ENCODE data around the gene SKIC8. TPM values are rescaled to one million over a fixed set of nuclear protein-coding genes. Genes with fewer than 3 reads are reported as not detected.

Gene SKIC8
- total and polyA plus RNA-seq, 2 of the 13 experiments (the other 11 are each of a cell fraction or from before 2014, with no cell fraction given) = 69.5 to 70.6 TPM

DNA sequence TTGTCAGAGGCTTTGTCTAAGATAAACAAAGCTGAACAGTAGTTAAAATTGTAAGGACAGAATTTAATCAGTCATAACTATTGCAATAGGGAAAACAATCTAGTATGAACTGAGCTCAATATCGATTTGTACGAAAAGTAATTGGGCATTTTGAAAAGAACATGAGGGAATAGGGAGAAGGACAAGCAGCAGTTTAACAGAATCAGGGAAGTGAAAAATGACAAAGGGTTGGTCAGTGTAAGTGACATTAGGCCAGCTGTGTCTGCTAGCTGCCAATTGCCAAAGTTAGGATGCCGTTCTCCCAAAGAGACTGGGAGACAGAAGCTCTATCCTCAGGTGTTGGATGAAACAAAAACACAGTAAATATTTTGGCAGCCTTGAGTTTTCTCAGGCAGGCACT, 38.3 kb downstream of the SKIC8 start:
- ATAC-seq = no peak
- Histone ChIP-seq H3K4me2 (ENCODE audit: low read depth, low read length) (no peak overlapping the region), H3K79me2 (ENCODE audit: insufficient read depth, low read length) (no peaks in the 10 kb centered on the region), H4K20me1 (ENCODE audit: insufficient read depth, low read length) (no peaks in the 10 kb centered on the region), H3K9ac (ENCODE audit: insufficient read depth, low read depth, low read length) (no peak overlapping the region), H3K36me3 (replicated peaks in 1 of 2; ENCODE audit: control insufficient read depth in 1 of 2, insufficient read depth in 2 of 2, low read length in 2 of 2) (no peaks in the 10 kb centered on the region), H2AFZ (ENCODE audit: low read length) (no peak overlapping the region), H3K27me3 (ENCODE audit: control insufficient read depth in 1 of 2, insufficient read depth in 2 of 2, low read length in 2 of 2) (peaks cover 0 to 15% of the 10 kb centered on the region in 2 experiments; a peak in 1 of 5 replicates), H3K4me1 (ENCODE audit: insufficient read depth, low read length) (no peaks in the 10 kb centered on the region), H3K27ac (ENCODE audit: extremely low read length, insufficient read depth, low read length) (no peak overlapping the region), H3K4me3 (replicated peaks in 1 of 3; ENCODE audit: insufficient read depth in 1 of 3, low read depth in 2 of 3, low read length in 3 of 3) (no peak overlapping the region), H3K9me3 (ENCODE audit: low read length) (no peaks in the 10 kb centered on the region)
- in situ Hi-C loops (cut with HindIII; ENCODE audit: extremely low pct_ligation_motif_present, low pct_unique_long_range_greater_than_20kb) = no loop called here
- WGBS (ENCODE audit: low lambda C conversion rate) = 8% methylated on average over 3 of the region's 3 CpGs
- ChIA-PET POLR2A (no interaction called here), CTCF (ENCODE audit: low intra/inter-chr PET ratio, low total read pairs) (no interaction called here)
- intact Hi-C loops (cut with micrococcal nuclease; ENCODE audit: unreplicated experiment) = no loop called here
- TF ChIP-seq ZFP1 (CRISPR knock-in tag; IDR thresholded peaks at IDR 0.05) = no peak
- no peak for TF ChIP-seq TEAD2 (CRISPR knock-in tag; IDR thresholded peaks at IDR 0.05)
- TF ChIP-seq, protein P1, sequence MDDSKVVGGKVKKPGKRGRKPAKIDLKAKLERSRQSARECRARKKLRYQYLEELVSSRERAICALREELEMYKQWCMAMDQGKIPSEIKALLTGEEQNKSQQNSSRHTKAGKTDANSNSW (CRISPR knock-in tag; IDR thresholded peaks at IDR 0.05; ENCODE audit: borderline replicate concordance) = no peak
- TF ChIP-seq HDAC1 (CRISPR knock-in tag; IDR thresholded peaks at IDR 0.05) = no peak
- DNase-seq (ENCODE audit: low spot score) = no peak
- BruUV-seq (replicated peaks) = no TSS peak
- FAIRE-seq = no peak

DNA sequence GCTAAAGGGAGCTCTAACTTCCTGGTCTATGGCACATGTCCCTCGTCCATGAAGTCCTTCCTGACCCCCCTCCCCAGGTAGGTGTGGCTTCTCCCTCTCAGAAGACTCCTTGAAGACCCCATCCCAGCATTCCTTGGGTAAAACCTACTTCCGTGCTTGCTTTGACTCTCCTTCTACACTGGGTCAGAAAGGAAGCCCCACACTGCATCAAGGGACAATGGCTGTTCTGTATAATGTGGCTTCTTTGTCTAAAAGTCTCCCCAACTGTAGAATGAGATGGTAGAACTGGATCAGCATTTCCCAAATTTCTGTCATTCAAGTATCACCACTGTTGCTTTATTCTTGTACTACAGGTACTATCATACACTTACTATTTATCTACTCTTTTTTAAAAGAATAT, 38.9 kb downstream of the SKIC8 start:
- intact Hi-C loops (cut with micrococcal nuclease; ENCODE audit: unreplicated experiment) = no loop called here
- FAIRE-seq = no peak
- POLR2A ChIA-PET = no interaction called here

More for the DNA sequence above, 38.9 kb downstream of the SKIC8 start:
- H3K4me3 ChIP-seq (replicated peaks in 1 of 3; ENCODE audit: insufficient read depth in 1 of 3, low read depth in 2 of 3, low read length in 3 of 3) = no peak overlapping the region
- H3K4me2 ChIP-seq (ENCODE audit: low read depth, low read length) = no peak overlapping the region
- H3K9ac ChIP-seq (ENCODE audit: insufficient read depth, low read depth, low read length) = no peak overlapping the region
- H3K9me3 ChIP-seq (ENCODE audit: low read length) = no peaks in the 10 kb centered on the region
- no peak for TF ChIP-seq POLR2AphosphoS2 (IDR thresholded peaks at IDR 0.05; ENCODE audit: low read depth, low read length)
- no peak for TF ChIP-seq SAFB2 (CRISPR knock-in tag; IDR thresholded peaks at IDR 0.05; ENCODE audit: borderline replicate concordance, low read depth)
- TF ChIP-seq ZSCAN30 (CRISPR knock-in tag; IDR thresholded peaks at IDR 0.05) = no peak
- H3K27ac ChIP-seq (ENCODE audit: extremely low read length, insufficient read depth, low read length) = no peak overlapping the region
- no peaks in the 10 kb centered on the region for H3K4me1 ChIP-seq (ENCODE audit: insufficient read depth, low read length)
- DNase-seq (ENCODE audit: low spot score) (no peak), ATAC-seq (no peak)
- 14% methylated on average over 2 of the region's 2 CpGs for WGBS (ENCODE audit: low lambda C conversion rate)
- H3K36me3 ChIP-seq (replicated peaks in 1 of 2; ENCODE audit: control insufficient read depth in 1 of 2, insufficient read depth in 2 of 2, low read length in 2 of 2) = no peaks in the 10 kb centered on the region
- H3K79me2 ChIP-seq (ENCODE audit: insufficient read depth, low read length) = no peaks in the 10 kb centered on the region
- no peaks in the 10 kb centered on the region for H4K20me1 ChIP-seq (ENCODE audit: insufficient read depth, low read length)
- BruUV-seq (replicated peaks) = no TSS peak
- H3K27me3 ChIP-seq (ENCODE audit: control insufficient read depth in 1 of 2, insufficient read depth in 2 of 2, low read length in 2 of 2) = peaks cover 0 to 15% of the 10 kb centered on the region in 2 experiments; a peak in 1 of 5 replicates
- in situ Hi-C loops (cut with HindIII; ENCODE audit: extremely low pct_ligation_motif_present, low pct_unique_long_range_greater_than_20kb) = no loop called here
- CTCF ChIA-PET (ENCODE audit: low intra/inter-chr PET ratio, low total read pairs) = no interaction called here
- no peak overlapping the region for H2AFZ ChIP-seq (ENCODE audit: low read length)
